Tracheal epithelial cell (primary cell): ENCODE results near the gene ACVR1. TPM values are rescaled to one million over a fixed set of nuclear protein-coding genes. Genes with fewer than 3 reads are reported as not detected.

Source experiments
- total RNA-seq: library from RNA; depleted of rRNA; stranded (reverse); fragments of >200 nt; gene quantifications from 2 replicates; pipeline ENCODE4 v1.2.1, GENCODE V29; 2014

ACVR1 gene
- 12.3 and 14.5 TPM in 2 replicates for total RNA-seq

DNA sequence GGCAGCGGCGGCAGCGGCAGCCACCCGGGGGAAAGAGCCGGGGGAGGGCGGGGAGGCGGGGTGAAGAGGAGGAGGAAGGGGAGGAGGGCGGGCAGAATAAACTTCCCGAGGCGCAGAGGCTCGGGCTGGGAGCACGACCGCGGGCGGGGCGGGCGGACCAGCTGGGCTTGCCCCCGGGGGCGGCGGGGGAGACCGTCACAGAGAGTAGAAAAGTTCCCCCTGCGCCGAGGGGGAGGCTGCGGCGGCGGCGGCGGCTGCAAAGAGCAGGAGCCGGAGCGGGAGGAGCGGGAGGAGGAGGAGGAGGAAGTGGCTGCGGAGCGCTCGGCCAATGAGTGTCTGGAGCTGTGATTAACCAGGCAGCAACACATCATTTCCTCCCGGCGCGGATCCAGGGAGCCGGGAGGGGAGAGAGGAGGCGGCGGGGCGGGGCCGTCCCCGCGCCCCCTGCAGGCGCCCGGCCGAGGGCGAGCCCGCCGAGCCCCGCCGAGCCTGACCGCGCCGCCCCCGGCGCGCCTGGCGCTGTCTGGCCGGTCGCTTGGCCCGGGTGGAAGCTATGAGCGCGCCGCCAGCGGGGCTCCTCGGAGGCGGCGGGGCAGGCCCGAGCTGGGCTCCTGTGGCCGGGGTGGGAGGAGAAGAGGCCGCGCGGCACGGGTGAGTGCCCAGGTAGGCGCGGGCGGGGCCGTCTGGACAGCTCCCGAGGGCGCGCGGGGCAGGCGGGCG is at the start of gene ACVR1:
Gene ACVR1, minus strand, starts transcription at position 265 of the 720 bp plus-strand sequence. CDS start 76,837 bp downstream, outside the sequence.

Other genes starting within 250 kb of the ACVR1 start
- 0.64 and 0.72 TPM in 2 replicates for gene ACVR1C, start 247.5 kb downstream of the ACVR1 start, total RNA-seq
- gene UPP2, start 225.5 kb upstream of the ACVR1 start, total RNA-seq: not detected in 2 replicates